SK-N-MC (cell line): ENCODE data around the gene VWCE.
"Not testable (repeated sequence)": the region's sequence is repeated elsewhere in the genome, so short reads cannot be mapped to it uniquely, and the experiment has no call there.

Source experiments
- EZH2 ChIP-seq: fragments of 200-600 bp; sonication (generic); IDR thresholded peaks from one replicate; pipeline ENCODE4 v1.6.1; 2017; ENCODE audit warnings: antibody characterized with exemption
- POLR2AphosphoS5 ChIP-seq: IDR thresholded peaks from 2 replicates; pipeline ENCODE4 v1.6.1; 2012; ENCODE audit warnings: mild to moderate bottlenecking, low read depth, low read length, borderline replicate concordance

- TF ChIP-seq EZH2, POLR2AphosphoS5: not testable (repeated sequence)
Observed at GRCh38 chr11:61222692-61223091, 72.4 kb downstream of the VWCE start.
